ENCODE data around the gene PLXNA2.

GRCh38 chr1:208110296-208110695 lies 133.9 kb downstream of the PLXNA2 start:
- no peak for TF ChIP-seq POLR2A (IDR thresholded peaks at IDR 0.05; ENCODE audit: low read depth, low read length)
- no peak for TF ChIP-seq POLR2AphosphoS5 (IDR thresholded peaks at IDR 0.05; ENCODE audit: low read depth, low read length)

Measured in GM12892 (cell line).